ENCODE results near the gene ARL5C. TPM values are rescaled to one million over a fixed set of nuclear protein-coding genes. Genes with fewer than 3 reads are reported as not detected.

The ARL5C gene
- total RNA-seq, 2 donors from 2014 or later: not detected

DNA sequence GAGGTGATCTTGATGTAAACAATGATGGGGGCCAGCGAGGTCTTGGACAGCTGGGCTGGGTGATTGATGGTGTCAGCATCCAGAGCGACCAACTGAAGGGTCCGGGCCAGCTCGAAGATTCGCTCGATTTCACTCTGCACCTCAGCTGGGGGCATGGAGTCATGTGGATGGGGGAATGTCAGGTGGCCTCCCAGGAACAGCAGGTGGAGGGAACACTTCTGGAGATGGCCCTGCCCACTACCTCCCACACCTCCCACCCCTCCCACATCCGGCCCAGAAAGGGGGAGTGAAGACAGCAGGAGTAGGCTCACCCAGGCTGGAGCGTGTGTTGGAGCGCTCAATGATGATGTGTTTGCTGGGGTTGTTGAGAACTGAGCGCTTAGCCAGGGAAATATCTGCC is 17.8 kb upstream of the ARL5C start:
- Histone ChIP-seq H3K4me3 (no peak overlapping the region), H3K27ac (no peak overlapping the region), H3K9me3 (no peaks in the 10 kb centered on the region), H3K36me3 (no peaks in the 10 kb centered on the region), H3K9ac (ENCODE audit: low read depth in 2 of 2, low read length in 2 of 2) (no peak overlapping the region), H3K27me3 (no peaks in the 10 kb centered on the region), H3K4me1 (peaks cover 5% of the 10 kb centered on the region)
- intact Hi-C loops (cut with DNase I): no loop called here
- TF ChIP-seq, protein P1, sequence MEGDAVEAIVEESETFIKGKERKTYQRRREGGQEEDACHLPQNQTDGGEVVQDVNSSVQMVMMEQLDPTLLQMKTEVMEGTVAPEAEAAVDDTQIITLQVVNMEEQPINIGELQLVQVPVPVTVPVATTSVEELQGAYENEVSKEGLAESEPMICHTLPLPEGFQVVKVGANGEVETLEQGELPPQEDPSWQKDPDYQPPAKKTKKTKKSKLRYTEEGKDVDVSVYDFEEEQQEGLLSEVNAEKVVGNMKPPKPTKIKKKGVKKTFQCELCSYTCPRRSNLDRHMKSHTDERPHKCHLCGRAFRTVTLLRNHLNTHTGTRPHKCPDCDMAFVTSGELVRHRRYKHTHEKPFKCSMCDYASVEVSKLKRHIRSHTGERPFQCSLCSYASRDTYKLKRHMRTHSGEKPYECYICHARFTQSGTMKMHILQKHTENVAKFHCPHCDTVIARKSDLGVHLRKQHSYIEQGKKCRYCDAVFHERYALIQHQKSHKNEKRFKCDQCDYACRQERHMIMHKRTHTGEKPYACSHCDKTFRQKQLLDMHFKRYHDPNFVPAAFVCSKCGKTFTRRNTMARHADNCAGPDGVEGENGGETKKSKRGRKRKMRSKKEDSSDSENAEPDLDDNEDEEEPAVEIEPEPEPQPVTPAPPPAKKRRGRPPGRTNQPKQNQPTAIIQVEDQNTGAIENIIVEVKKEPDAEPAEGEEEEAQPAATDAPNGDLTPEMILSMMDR (IDR thresholded peaks at IDR 0.05): no peak
- DNase-seq: no peak

DNA sequence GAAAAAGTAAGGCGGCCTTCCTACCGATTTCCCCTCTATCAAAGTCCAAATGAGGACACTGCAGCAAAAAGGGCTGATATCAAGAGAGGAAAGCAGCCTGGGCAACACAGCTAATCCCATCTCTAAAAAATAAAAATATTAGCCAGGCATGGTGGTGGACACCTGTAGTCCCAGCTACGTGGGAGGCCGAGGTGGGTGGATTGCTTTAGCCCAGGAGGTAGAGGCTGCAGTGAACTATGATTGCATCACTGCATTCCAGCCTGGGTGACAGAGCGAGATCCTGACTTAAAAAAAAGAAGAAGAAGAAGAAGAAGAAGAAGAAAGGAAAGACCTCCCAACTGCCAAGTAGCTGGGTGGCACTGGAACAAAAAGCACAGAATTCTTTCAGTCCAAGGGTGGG is 17.1 kb upstream of the ARL5C start:
- TF ChIP-seq, protein P1 (IDR thresholded peaks at IDR 0.05): no peak
- Histone ChIP-seq H3K9ac (ENCODE audit: low read depth in 2 of 2, low read length in 2 of 2) (no peak overlapping the region), H3K27me3 (no peaks in the 10 kb centered on the region), H3K4me3 (no peak overlapping the region), H3K27ac (no peak overlapping the region), H3K36me3 (no peaks in the 10 kb centered on the region), H3K4me1 (peaks cover 5% of the 10 kb centered on the region), H3K9me3 (no peaks in the 10 kb centered on the region)
- intact Hi-C loops (cut with DNase I): no loop called here
- no peak for DNase-seq

- TF ChIP-seq, protein P1 (IDR thresholded peaks at IDR 0.05): no peak
Observed at GRCh38 chr17:39181303-39181702, 15.3 kb upstream of the ARL5C start.

DNA sequence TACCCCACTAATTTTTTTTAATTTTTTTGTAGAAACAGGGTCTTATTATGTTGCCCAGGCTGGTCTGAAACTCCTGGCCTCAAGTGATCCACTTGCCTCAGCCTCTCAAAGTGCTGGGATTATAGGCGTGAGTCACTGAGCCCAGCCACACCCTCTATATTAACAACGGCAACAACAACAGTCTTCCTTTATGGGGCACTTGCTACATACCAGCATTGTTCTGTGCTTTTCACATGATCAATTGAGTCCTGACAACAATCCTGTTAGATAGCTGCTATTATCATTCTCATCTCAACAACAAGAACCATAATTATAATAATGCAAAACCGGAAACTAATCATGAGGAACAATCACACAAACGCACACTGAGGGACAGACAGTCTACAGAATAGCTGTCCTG is 12.6 kb upstream of the ARL5C start:
- peak; percentile 66 for DNase-seq

More at GRCh38 chr17:39181303-39181702, 15.3 kb upstream of the ARL5C start:
- no peak overlapping the region for H3K27ac ChIP-seq
- DNase-seq: no peak
- H3K9me3 ChIP-seq: no peaks in the 10 kb centered on the region
- H3K9ac ChIP-seq (ENCODE audit: low read depth in 2 of 2, low read length in 2 of 2): no peak overlapping the region
- intact Hi-C loops (cut with DNase I): no loop called here
- no peaks in the 10 kb centered on the region for H3K36me3 ChIP-seq
- H3K27me3 ChIP-seq: no peaks in the 10 kb centered on the region
- no peak overlapping the region for H3K4me3 ChIP-seq
- no peaks in the 10 kb centered on the region for H3K4me1 ChIP-seq

DNA sequence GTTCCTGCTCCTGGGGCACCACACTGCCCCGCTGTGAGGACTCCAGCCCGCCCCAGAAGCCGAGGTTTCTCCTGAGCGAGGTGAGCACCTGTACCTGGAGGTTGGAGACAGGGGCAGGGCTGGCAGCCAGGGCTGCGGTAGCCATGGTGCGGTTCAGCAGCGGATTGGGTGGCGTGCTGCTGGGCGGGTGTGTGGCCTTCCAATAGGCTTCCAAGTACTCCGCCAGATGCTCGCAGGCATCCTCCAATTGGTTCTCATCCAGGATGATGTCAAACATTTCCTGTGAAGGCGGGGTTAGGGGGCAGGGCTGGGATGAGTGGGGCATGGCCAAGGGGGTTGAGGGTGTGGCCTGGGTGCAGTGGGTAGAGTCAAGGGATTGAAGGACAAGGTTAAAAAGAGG is 11.3 kb upstream of the ARL5C start:
- no peaks in the 10 kb centered on the region for H3K4me1 ChIP-seq
- H3K4me3 ChIP-seq: no peak overlapping the region
- no peak overlapping the region for H3K9ac ChIP-seq (ENCODE audit: low read depth in 2 of 2, low read length in 2 of 2)
- TF ChIP-seq, protein P1 (IDR thresholded peaks at IDR 0.05): no peak
- H3K27ac ChIP-seq: no peak overlapping the region
- DNase-seq: no peak
- H3K9me3 ChIP-seq: no peaks in the 10 kb centered on the region
- no peaks in the 10 kb centered on the region for H3K27me3 ChIP-seq
- intact Hi-C loops (cut with DNase I): no loop called here
- no peaks in the 10 kb centered on the region for H3K36me3 ChIP-seq

More for the DNA sequence above, 12.6 kb upstream of the ARL5C start:
- Histone ChIP-seq H3K36me3 (no peaks in the 10 kb centered on the region), H3K4me1 (no peaks in the 10 kb centered on the region), H3K9ac (ENCODE audit: low read depth in 2 of 2, low read length in 2 of 2) (no peak overlapping the region), H3K4me3 (no peak overlapping the region), H3K27ac (peak overlapping the region; percentile 70), H3K9me3 (no peaks in the 10 kb centered on the region), H3K27me3 (no peaks in the 10 kb centered on the region)
- TF ChIP-seq, protein P1 (IDR thresholded peaks at IDR 0.05): no peak
- intact Hi-C loops (cut with DNase I): no loop called here

GRCh38 chr17:39175695-39176093 is 9.7 kb upstream of the ARL5C start:
- no peaks in the 10 kb centered on the region for H3K36me3 ChIP-seq
- no peaks in the 10 kb centered on the region for H3K27me3 ChIP-seq
- intact Hi-C loops (cut with DNase I): no loop called here
- TF ChIP-seq, protein P1 (IDR thresholded peaks at IDR 0.05): no peak
- no peaks in the 10 kb centered on the region for H3K9me3 ChIP-seq
- no peak for DNase-seq
- no peak overlapping the region for H3K9ac ChIP-seq (ENCODE audit: low read depth in 2 of 2, low read length in 2 of 2)
- no peaks in the 10 kb centered on the region for H3K4me1 ChIP-seq
- no peak overlapping the region for H3K27ac ChIP-seq
- no peak overlapping the region for H3K4me3 ChIP-seq

Data from colonic mucosa (tissue), 4 donors.